Measurements from ENCODE around the gene CCR5AS.

CCR5AS gene

DNA sequence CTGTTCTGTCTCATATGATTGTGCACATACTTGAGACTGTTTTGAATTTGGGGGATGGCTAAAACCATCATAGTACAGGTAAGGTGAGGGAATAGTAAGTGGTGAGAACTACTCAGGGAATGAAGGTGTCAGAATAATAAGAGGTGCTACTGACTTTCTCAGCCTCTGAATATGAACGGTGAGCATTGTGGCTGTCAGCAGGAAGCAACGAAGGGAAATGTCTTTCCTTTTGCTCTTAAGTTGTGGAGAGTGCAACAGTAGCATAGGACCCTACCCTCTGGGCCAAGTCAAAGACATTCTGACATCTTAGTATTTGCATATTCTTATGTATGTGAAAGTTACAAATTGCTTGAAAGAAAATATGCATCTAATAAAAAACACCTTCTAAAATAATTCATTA, 31.1 kb downstream of the CCR5AS start:
- H3K4me3 ChIP-seq (ENCODE audit: low read depth in 1 of 2, low read length in 2 of 2): 0 out of 4 replicates have a peak overlapping the region, but pooled peaks of 1 of the 2 experiments have one; percentile 8
- H3K9ac ChIP-seq (ENCODE audit: low read depth, low read length): peak overlapping the region; percentile 27
- peak; percentile 76 for ATAC-seq (ENCODE audit: insufficient read depth, low read depth)
- peak overlapping the region; percentile 77 for H3K27ac ChIP-seq (ENCODE audit: low read length)
- TF ChIP-seq EZH2 (IDR thresholded peaks at IDR 0.05; ENCODE audit: borderline replicate concordance, low read depth, low read length, severe bottlenecking): no peak
- TF ChIP-seq, protein P1, sequence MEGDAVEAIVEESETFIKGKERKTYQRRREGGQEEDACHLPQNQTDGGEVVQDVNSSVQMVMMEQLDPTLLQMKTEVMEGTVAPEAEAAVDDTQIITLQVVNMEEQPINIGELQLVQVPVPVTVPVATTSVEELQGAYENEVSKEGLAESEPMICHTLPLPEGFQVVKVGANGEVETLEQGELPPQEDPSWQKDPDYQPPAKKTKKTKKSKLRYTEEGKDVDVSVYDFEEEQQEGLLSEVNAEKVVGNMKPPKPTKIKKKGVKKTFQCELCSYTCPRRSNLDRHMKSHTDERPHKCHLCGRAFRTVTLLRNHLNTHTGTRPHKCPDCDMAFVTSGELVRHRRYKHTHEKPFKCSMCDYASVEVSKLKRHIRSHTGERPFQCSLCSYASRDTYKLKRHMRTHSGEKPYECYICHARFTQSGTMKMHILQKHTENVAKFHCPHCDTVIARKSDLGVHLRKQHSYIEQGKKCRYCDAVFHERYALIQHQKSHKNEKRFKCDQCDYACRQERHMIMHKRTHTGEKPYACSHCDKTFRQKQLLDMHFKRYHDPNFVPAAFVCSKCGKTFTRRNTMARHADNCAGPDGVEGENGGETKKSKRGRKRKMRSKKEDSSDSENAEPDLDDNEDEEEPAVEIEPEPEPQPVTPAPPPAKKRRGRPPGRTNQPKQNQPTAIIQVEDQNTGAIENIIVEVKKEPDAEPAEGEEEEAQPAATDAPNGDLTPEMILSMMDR (IDR thresholded peaks at IDR 0.05; ENCODE audit: borderline replicate concordance, extremely low read depth, low read length, poor library complexity, severe bottlenecking): no peak
- H3K9me3 ChIP-seq (ENCODE audit: insufficient read depth, low read length, severe bottlenecking): no peaks in the 10 kb centered on the region
- no peaks in the 10 kb centered on the region for H3K27me3 ChIP-seq (ENCODE audit: insufficient read depth, low read length, poor library complexity)
- no peaks in the 10 kb centered on the region for H3K79me2 ChIP-seq (ENCODE audit: insufficient read depth, low read length)
- H2AFZ ChIP-seq (ENCODE audit: low read depth, low read length): 0 out of 2 replicates have a peak overlapping the region, but pooled peaks have one; percentile 4
- no peaks in the 10 kb centered on the region for H3K36me3 ChIP-seq (ENCODE audit: insufficient read depth, low read length)
- peak; percentile 47 for DNase-seq
- H4K20me1 ChIP-seq (ENCODE audit: insufficient read depth, low read length): no peaks in the 10 kb centered on the region
- peaks cover 77% of the 10 kb centered on the region for H3K4me1 ChIP-seq (ENCODE audit: insufficient read depth, low read length)
- H3K4me2 ChIP-seq (ENCODE audit: insufficient read depth, low read length): peak overlapping the region; percentile 45

DNA sequence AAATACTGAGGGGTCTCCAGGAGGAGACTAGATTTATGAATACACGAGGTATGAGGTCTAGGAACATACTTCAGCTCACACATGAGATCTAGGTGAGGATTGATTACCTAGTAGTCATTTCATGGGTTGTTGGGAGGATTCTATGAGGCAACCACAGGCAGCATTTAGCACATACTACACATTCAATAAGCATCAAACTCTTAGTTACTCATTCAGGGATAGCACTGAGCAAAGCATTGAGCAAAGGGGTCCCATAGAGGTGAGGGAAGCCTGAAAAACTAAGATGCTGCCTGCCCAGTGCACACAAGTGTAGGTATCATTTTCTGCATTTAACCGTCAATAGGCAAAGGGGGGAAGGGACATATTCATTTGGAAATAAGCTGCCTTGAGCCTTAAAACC, 31.6 kb downstream of the CCR5AS start:
- Histone ChIP-seq H3K4me3 (ENCODE audit: low read depth in 1 of 2, low read length in 2 of 2) (no peak overlapping the region), H3K4me1 (ENCODE audit: insufficient read depth, low read length) (peaks cover 77% of the 10 kb centered on the region), H2AFZ (ENCODE audit: low read depth, low read length) (peak overlapping the region; percentile 22; the same call in 1 of the 2 replicates)

DNA sequence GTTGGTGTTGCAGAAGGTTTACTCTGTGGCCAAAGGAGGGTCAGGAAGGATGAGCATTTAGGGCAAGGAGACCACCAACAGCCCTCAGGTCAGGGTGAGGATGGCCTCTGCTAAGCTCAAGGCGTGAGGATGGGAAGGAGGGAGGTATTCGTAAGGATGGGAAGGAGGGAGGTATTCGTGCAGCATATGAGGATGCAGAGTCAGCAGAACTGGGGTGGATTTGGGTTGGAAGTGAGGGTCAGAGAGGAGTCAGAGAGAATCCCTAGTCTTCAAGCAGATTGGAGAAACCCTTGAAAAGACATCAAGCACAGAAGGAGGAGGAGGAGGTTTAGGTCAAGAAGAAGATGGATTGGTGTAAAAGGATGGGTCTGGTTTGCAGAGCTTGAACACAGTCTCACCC, 32.1 kb downstream of the CCR5AS start:
- Histone ChIP-seq H4K20me1 (ENCODE audit: insufficient read depth, low read length) (no peaks in the 10 kb centered on the region), H3K79me2 (ENCODE audit: insufficient read depth, low read length) (no peaks in the 10 kb centered on the region), H3K4me1 (ENCODE audit: insufficient read depth, low read length) (peaks cover 77% of the 10 kb centered on the region), H3K36me3 (ENCODE audit: insufficient read depth, low read length) (no peaks in the 10 kb centered on the region), H2AFZ (ENCODE audit: low read depth, low read length) (peak overlapping the region; percentile 22; the same call in 1 of the 2 replicates), H3K4me2 (ENCODE audit: insufficient read depth, low read length) (peak overlapping the region; percentile 45), H3K4me3 (ENCODE audit: low read depth in 1 of 2, low read length in 2 of 2) (no peak overlapping the region), H3K9me3 (ENCODE audit: insufficient read depth, low read length, severe bottlenecking) (no peaks in the 10 kb centered on the region), H3K27ac (ENCODE audit: low read length) (peak overlapping the region; percentile 77), H3K27me3 (ENCODE audit: insufficient read depth, low read length, poor library complexity) (no peaks in the 10 kb centered on the region), H3K9ac (ENCODE audit: low read depth, low read length) (peak overlapping the region; percentile 27)
- no peak for TF ChIP-seq EZH2 (IDR thresholded peaks at IDR 0.05; ENCODE audit: borderline replicate concordance, low read depth, low read length, severe bottlenecking)
- TF ChIP-seq, protein P1 (IDR thresholded peaks at IDR 0.05; ENCODE audit: borderline replicate concordance, extremely low read depth, low read length, poor library complexity, severe bottlenecking): no peak
- no peak for DNase-seq
- no peak for ATAC-seq (ENCODE audit: insufficient read depth, low read depth)

More for the DNA sequence above, 31.6 kb downstream of the CCR5AS start:
- 0 out of 3 replicates have a peak, but pooled peaks have one; percentile 8 for ATAC-seq (ENCODE audit: insufficient read depth, low read depth)
- H3K36me3 ChIP-seq (ENCODE audit: insufficient read depth, low read length): no peaks in the 10 kb centered on the region
- H4K20me1 ChIP-seq (ENCODE audit: insufficient read depth, low read length): no peaks in the 10 kb centered on the region
- peak overlapping the region; percentile 27 for H3K9ac ChIP-seq (ENCODE audit: low read depth, low read length)
- H3K79me2 ChIP-seq (ENCODE audit: insufficient read depth, low read length): no peaks in the 10 kb centered on the region
- TF ChIP-seq, protein P1 (IDR thresholded peaks at IDR 0.05; ENCODE audit: borderline replicate concordance, extremely low read depth, low read length, poor library complexity, severe bottlenecking): no peak
- TF ChIP-seq EZH2 (IDR thresholded peaks at IDR 0.05; ENCODE audit: borderline replicate concordance, low read depth, low read length, severe bottlenecking): no peak
- no peaks in the 10 kb centered on the region for H3K9me3 ChIP-seq (ENCODE audit: insufficient read depth, low read length, severe bottlenecking)
- H3K27me3 ChIP-seq (ENCODE audit: insufficient read depth, low read length, poor library complexity): no peaks in the 10 kb centered on the region
- H3K4me2 ChIP-seq (ENCODE audit: insufficient read depth, low read length): peak overlapping the region; percentile 45
- H3K27ac ChIP-seq (ENCODE audit: low read length): peak overlapping the region; percentile 77
- no peak for DNase-seq
